ENCODE data around the gene NTM.
"Not testable (repeated sequence)": the region's sequence is repeated elsewhere in the genome, so short reads cannot be mapped to it uniquely, and the experiment has no call there.

The NTM gene

GRCh38 chr11:131422496-131422895, 52.1 kb downstream of the NTM start:
- DNase-seq = no peak

DNA sequence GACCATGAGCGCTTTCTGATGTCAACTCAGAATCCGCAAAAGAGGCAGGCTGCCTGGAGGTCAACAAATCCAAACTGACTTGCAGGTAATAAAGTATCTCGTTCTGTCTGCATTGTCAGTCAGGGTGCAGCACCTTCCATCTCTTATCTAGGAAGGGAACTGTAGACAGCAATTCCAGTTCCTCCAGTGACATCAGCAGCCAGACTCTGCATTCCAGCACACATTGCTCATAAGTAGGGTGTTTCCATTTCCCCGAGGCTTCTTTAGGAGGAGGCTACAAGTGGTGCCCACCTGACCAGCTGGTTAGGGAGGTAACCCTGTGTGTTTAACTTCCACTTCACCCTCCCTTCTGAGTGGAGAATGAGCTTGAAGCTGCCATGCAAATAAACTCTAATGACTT, 53.3 kb downstream of the NTM start:
- no peak for DNase-seq

DNA sequence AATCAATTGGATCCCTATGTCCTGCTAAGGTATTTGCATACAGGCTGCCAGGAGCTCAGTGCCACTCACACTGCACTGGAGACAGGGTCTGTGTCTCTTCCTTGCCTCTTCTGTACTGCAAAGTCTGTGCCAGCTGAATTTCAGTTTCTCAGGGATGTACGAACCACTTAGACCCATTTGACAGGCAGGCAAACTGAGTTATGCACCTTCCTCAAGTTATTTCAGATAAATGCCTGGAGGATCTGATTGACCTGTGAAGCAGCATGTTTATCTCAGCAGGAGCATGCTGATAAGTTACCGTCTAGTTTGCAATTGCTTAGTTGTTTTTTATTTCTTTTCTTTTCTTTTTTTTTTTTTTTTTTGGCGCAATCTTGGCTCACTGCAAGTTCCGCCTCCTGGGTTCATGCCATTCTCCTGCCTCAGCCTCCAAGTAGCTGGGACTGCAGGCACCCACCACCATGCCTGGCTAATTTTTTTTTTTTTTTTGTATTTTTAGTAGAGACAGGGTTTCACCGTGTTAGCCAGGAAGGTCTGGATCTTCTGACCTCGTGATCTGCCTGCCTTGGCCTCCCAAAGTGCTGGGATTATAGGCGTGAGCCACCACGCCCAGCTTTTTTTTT, 54.0 kb downstream of the NTM start:
- not testable (repeated sequence) for DNase-seq

- no peak for DNase-seq
Measured at GRCh38 chr11:131425285-131425684, 54.9 kb downstream of the NTM start.

- no peak for DNase-seq
Measured at GRCh38 chr11:131428853-131429252, 58.4 kb downstream of the NTM start.

DNA sequence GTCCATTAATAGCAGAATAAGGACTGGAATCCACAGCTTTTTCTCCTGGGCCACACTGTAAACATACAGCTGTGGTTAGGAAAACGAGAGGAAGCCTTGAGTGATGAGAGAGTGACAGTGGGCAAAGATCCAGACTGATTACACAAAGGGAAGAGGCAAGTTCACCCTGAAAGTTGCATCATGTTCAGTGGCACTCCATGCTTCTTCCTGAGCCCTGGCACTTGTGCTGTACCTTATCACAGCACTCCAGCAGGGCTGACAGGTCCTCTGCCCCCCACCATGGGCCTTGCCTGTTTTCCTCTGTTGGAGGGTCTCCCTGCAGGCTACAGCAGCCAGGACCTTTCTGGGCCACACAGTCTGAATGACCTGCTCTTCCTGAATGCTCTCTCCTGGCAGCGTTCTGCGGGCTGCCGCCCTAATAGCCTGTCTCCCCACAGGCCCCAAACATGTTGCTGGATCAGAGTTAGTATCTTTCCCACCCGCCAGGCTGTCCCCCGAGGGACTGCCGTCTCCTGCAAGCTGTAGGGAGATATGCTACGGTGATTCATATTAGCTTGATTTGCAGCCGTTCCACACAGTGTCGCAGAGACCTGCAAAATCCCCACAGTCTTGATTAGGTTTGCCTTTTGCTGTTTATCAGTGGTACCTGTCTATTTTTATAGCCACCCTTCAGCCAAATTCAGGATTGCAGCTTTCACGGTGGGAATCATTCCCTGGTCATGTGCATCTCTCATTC, 60.2 kb downstream of the NTM start:
- DNase-seq = no peak

DNA sequence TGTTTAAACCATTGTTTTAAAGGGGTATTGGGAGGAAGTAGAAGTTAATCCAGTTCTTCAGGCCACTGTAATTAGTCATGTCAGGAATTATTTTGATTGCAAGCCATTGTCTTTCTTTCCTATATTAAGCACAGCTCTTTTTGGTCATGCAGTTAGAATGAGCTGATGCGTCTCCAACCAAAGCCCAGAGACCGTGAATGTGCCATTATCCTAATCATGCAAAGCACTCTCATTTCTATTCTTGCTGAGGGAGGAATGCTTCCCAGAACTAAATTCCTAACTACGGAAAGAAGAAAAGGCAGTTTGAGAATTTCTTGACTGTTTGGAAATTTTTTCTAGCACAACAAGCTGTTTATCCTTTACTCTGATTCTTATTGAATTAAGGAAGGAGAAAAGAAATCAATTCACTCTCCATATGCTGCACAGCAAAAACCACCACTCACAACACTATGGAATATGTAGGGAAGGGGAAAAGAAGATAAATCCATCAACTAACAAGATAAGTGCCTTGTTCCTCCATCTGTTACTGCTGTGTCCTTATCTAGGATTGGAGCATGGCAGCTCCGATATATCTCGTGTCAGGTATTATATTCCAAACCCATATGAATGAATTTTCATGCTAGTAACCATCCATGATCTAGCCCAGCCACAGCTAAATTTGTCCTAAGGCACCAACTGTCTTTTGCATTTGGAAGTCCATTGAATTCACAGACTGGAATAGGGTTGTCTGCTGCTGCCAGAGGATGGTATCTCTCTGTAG, 70.8 kb downstream of the NTM start:
- no peak for DNase-seq

GRCh38 chr11:131446590-131447275, 76.3 kb downstream of the NTM start:
- no peak for DNase-seq

- no peak for DNase-seq
Measured at GRCh38 chr11:131447277-131447815, 76.9 kb downstream of the NTM start.

DNA sequence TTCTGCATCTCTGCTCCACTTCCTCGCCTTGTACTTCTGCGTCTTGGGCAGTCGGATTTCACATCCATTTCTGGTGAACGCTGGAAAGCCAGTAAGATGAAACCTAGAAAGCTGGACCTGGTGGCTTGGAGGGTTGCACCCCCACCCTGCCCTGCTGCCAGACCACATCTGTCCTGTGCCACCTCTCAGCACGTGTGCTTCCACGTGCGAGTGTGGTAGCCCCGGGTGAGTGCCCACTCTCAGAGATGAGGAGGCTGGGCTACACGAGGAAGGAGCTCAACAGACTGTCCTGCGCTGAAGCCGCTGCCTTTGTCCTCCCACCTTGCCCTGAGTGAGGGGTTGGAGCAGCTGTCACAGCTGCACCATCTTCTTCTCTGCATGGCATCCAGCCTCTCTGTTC, 77.5 kb downstream of the NTM start:
- no peak for DNase-seq

GRCh38 chr11:131449036-131450019, 78.9 kb downstream of the NTM start:
- DNase-seq = no peak

DNA sequence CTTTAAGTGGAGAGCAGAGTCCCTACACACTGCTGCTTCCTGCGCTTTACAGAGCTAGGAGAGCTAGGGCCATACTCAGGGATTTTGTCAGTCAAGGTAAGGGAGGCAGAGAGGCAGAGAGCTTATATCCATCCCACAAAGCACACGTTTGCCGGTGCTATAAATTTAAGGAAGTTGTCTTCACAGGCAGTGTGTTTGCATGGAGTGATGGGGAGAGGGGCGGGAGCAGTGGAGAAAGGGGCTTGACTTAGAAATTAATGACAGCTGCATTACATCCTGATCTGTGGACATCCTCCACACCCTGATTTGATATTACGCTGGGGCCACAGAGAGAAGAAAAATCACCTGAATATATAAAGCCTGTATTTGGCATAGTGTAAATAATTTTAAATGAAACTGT, 84.1 kb downstream of the NTM start:
- no peak for DNase-seq

- DNase-seq = no peak
Measured at GRCh38 chr11:131454989-131455388, 84.6 kb downstream of the NTM start.

DNA sequence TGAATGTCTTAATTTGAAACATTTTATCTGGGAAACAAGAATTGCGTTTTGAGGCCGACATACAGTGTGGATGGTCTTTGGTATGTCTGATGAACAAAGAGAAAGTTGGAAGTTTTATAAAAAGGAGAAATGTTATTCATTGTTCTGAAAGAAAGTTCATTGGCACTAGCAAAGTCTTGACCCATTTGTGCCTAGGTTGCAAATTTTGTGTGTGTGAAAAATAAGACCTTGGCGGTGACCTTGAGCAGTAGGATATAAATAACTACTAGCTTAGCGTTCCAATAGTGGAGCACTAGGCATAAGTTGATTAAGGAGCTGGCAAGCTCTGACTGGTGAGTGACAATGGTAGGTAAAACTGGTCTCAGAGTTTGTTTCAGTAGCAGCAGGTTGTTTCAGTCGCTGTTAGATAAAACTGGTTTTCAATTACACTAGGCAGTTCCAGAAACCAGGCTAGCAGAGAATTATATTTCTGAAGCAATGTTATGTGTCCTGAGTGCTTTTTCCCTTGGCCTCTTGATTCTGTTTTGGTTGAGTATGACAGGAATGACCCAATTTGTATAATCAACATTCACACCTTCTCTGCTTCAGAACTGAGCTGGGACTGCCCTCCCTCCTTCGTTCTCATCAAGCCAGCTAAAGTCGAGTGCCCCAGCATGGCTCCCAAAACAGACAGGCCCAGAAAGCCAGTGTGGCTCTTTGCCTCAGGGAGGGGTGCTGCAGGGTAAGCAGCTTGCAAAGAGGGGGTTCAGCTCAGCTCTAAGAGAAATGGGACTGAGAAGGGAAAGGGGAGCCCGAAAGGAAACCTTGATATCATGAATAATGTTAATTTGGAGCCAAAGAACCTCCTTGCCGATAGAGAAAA, 85.7 kb downstream of the NTM start:
- no peak for DNase-seq

DNA sequence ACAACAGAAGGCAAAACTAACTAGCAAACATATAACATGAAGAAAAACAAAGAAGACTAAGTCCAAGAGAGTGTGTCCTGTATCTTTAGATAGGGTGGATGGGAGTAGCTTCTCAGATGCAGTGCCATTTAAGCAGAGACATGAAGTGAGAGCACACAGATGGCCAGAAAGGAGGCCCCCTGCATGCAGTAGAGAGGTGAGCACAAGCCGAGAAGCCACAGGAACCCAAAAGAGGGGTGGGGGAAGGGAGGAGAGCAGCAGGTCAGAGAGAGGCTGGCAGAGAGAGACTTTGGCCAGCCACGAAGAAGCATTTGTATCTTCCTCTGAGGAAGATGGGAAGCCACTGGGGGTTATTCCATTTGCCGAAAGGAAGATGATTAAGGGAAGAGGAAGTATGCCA, 86.7 kb downstream of the NTM start:
- DNase-seq = no peak

DNA sequence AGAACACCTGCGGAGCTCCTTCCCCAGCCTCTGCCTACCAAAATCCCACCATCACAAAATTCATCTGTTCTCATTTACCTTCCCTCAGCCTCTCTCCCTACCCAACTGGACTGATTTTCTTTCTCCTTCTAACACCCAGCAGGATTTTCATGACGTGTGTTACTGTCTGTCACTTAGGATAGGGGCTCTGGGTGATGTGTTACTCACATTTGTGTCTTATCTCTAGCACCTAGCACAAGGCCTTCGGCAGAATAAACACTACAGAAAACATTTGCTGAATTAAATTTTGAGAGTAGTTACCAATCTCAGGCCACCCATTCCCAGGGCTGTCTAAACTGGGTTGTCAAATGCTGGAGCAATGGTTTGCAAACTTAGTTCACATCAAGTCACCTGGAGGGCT, 88.0 kb downstream of the NTM start:
- no peak for DNase-seq

DNA sequence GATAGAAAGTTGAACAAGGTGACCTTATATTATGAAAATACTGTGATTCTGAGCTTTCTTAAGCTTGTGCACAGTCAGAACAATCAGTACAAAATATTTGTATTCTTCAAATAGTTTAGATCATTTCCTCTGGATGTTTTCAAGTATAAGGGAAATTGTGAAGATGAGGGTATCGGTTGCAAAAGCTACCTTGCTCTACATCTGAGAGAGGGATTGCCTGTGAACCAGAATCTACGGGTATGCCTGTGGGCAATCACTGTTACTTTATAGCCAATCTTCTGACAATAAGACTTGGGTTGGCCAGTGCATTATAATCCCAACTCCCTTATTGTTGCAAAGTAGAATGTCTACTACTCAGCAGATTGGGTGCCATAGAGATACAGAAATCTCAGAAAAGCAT, 90.5 kb downstream of the NTM start:
- DNase-seq = no peak

- DNase-seq = no peak
Measured at GRCh38 chr11:131462622-131463021, 92.2 kb downstream of the NTM start.

- DNase-seq = no peak
Measured at GRCh38 chr11:131463162-131463561, 92.7 kb downstream of the NTM start.

GRCh38 chr11:131463649-131464425, 93.4 kb downstream of the NTM start:
- DNase-seq = no peak

Data from CD4-positive, alpha-beta T cell treated with Interleukin-17A for 4 hours (primary cell).